IMR-90 (cell line): ENCODE results near the gene PLAAT4. TPM values are rescaled to one million over a fixed set of nuclear protein-coding genes. Genes with fewer than 3 reads are reported as not detected.

Experiments used
- ATAC-seq: fragments of 200-7000 bp; cut with Tn5 transposase; 2 replicates; pipeline ENCODE4 v1.9.1; 2020; ENCODE audit warnings: low read depth, mild to moderate bottlenecking, moderate library complexity
- BruUV-seq: library from RNA; stranded (reverse); fragments of 400-500 nt; replicated peaks from 2 replicates; lab custom pipeline; 2021; lab: Mats Ljungman, UMichigan
- CTCF ChIA-PET: fragments of 300-600 bp; formaldehyde crosslinking; extraction: SDS; loops from one replicate; lab custom pipeline; 2021; ENCODE audit warnings: antibody characterized with exemption; lab: Yijun Ruan, JAX
- POLR2A ChIA-PET: fragments of 300-600 bp; sonication (Branson Sonifier 250); formaldehyde crosslinking; loops from one replicate; lab custom pipeline; 2022; ENCODE audit warnings: antibody characterized with exemption; ENCODE audit not compliant: unreplicated experiment; lab: Charles Lee
- DNase-seq: peaks from one replicate; pipeline ENCODE4 v3.0.0; 2013
- H2AFZ ChIP-seq: replicated peaks from 2 replicates; pipeline ENCODE3; 2013; ENCODE audit warnings: low read length, mild to moderate bottlenecking; ENCODE audit not compliant: poor library complexity
- H2AK5ac ChIP-seq: 2 replicates; pipeline ENCODE4 v1.6.1; 2013; ENCODE audit warnings: low read depth, low read length, inconsistent platforms
- H2AK9ac ChIP-seq: replicated peaks from 2 replicates; pipeline ENCODE3; 2013; ENCODE audit warnings: mild to moderate bottlenecking, low read depth, low read length, moderate library complexity; ENCODE audit not compliant: poor library complexity
- H2BK120ac ChIP-seq: 2 replicates; pipeline ENCODE4 v1.6.1; 2013; ENCODE audit warnings: low read depth, low read length, inconsistent platforms
- H2BK15ac ChIP-seq: 3 replicates; pipeline ENCODE4 v1.6.1; 2013; ENCODE audit warnings: low read depth, low read length, inconsistent platforms
- H2BK20ac ChIP-seq: 2 replicates; pipeline ENCODE4 v1.6.1; 2013; ENCODE audit warnings: low read depth, mild to moderate bottlenecking, inconsistent platforms, low read length, moderate library complexity
- H2BK5ac ChIP-seq: 2 replicates; pipeline ENCODE4 v1.6.1; 2013; ENCODE audit warnings: mild to moderate bottlenecking, low read depth, low read length, inconsistent platforms; ENCODE audit not compliant: poor library complexity, severe bottlenecking
- H3K14ac ChIP-seq: replicated peaks from 2 replicates; pipeline ENCODE4 v1.6.1; 2013; ENCODE audit warnings: low read depth, low read length, inconsistent platforms
- H3K18ac ChIP-seq: 2 replicates; pipeline ENCODE4 v1.6.1; 2013; ENCODE audit warnings: low read depth, low read length, control low read depth
- H3K23ac ChIP-seq: 2 replicates; pipeline ENCODE4 v1.6.1; 2013; ENCODE audit warnings: low read depth, low read length, inconsistent platforms
- H3K27ac ChIP-seq: 2 replicates; pipeline ENCODE4 v1.5.1; 2013; ENCODE audit warnings: mild to moderate bottlenecking, control low read depth, low read length; ENCODE audit not compliant: insufficient read depth
- H3K27me3 ChIP-seq: 2 replicates; pipeline ENCODE4 v1.6.1; 2013; ENCODE audit warnings: low read length; ENCODE audit not compliant: control insufficient read depth, insufficient read depth
- H3K36me3 ChIP-seq: 2 replicates; pipeline ENCODE4 v1.6.1; 2013; ENCODE audit warnings: low read length, mixed read lengths; ENCODE audit not compliant: control insufficient read depth, insufficient read depth
- H3K4ac ChIP-seq: 2 replicates; pipeline ENCODE4 v1.6.1; 2013; ENCODE audit warnings: low read depth, low read length, inconsistent platforms
- H3K4me1 ChIP-seq: 2 replicates; pipeline ENCODE4 v1.6.1; 2013; ENCODE audit warnings: low read length, mixed read lengths; ENCODE audit not compliant: control insufficient read depth, insufficient read depth
- H3K4me2 ChIP-seq: 2 replicates; pipeline ENCODE4 v1.6.1; 2013; ENCODE audit warnings: low read depth, mild to moderate bottlenecking, control low read depth, low read length, moderate library complexity
- H3K4me3 ChIP-seq: 2 replicates; pipeline ENCODE4 v1.5.1; 2013; ENCODE audit warnings: low read depth, mild to moderate bottlenecking, control low read depth, low read length, moderate library complexity; ENCODE audit not compliant: insufficient read depth
- H3K56ac ChIP-seq: 2 replicates; pipeline ENCODE4 v1.6.1; 2013; ENCODE audit warnings: low read length, inconsistent platforms; ENCODE audit not compliant: insufficient read depth; ENCODE audit errors: extremely low read depth
- H3K79me1 ChIP-seq, 2 experiments: 2 replicates each; pipeline ENCODE4 v1.6.1; 2013; ENCODE audit warnings: low read length in 2 of 2, inconsistent platforms in 1 of 2, low read depth in 1 of 2
- H3K9ac ChIP-seq: 2 replicates; pipeline ENCODE4 v1.6.1; 2013; ENCODE audit warnings: low read depth, low read length, control low read depth
- H3K9me1 ChIP-seq: 2 replicates; pipeline ENCODE4 v1.6.1; 2013; ENCODE audit warnings: low read length, inconsistent platforms; ENCODE audit not compliant: insufficient read depth
- H3K9me3 ChIP-seq: 2 replicates; pipeline ENCODE4 v1.6.1; 2013; ENCODE audit warnings: low read length; ENCODE audit not compliant: control insufficient read depth, insufficient read depth
- H4K20me1 ChIP-seq: 2 replicates; pipeline ENCODE4 v1.6.1; 2013; ENCODE audit warnings: low read length, inconsistent platforms; ENCODE audit not compliant: insufficient read depth
- H4K5ac ChIP-seq: 2 replicates; pipeline ENCODE4 v1.6.1; 2013; ENCODE audit warnings: mild to moderate bottlenecking, low read depth, low read length, control low read depth
- H4K8ac ChIP-seq, 2 experiments: 2 replicates each; pipeline ENCODE4 v1.6.1; 2013; ENCODE audit warnings: low read depth in 2 of 2, low read length in 2 of 2, control low read depth in 1 of 2, inconsistent platforms in 1 of 2
- H4K91ac ChIP-seq: 2 replicates; pipeline ENCODE4 v1.6.1; 2013; ENCODE audit warnings: low read depth, low read length, inconsistent platforms; ENCODE audit not compliant: insufficient read depth
- BHLHE40 ChIP-seq: fragments of 150-350 bp; IDR thresholded peaks from 2 replicates; pipeline ENCODE4 v1.6.1; 2016; ENCODE audit warnings: mild to moderate bottlenecking, low read depth, low read length
- CEBPB ChIP-seq: IDR thresholded peaks from 2 replicates; pipeline ENCODE4 v1.6.1; 2012; ENCODE audit warnings: low read depth, low read length, improper control_type of control experiment
- CHD1 ChIP-seq: IDR thresholded peaks from 2 replicates; pipeline ENCODE4 v1.6.1; 2012; ENCODE audit warnings: low read depth, low read length, improper control_type of control experiment
- ELK1 ChIP-seq: fragments of 150-350 bp; IDR thresholded peaks from 2 replicates; pipeline ENCODE4 v1.6.1; 2016; ENCODE audit warnings: low read depth, mild to moderate bottlenecking, low read length, moderate library complexity, borderline replicate concordance
- FOS ChIP-seq: fragments of 150-350 bp; IDR thresholded peaks from 2 replicates; pipeline ENCODE4 v1.6.1; 2016; ENCODE audit warnings: low read depth, low read length
- MAFK ChIP-seq: IDR thresholded peaks from 2 replicates; pipeline ENCODE4 v1.6.1; 2012; ENCODE audit warnings: low read depth, low read length, improper control_type of control experiment
- MAZ ChIP-seq: IDR thresholded peaks from 2 replicates; pipeline ENCODE4 v1.6.1; 2012; ENCODE audit warnings: low read depth, mild to moderate bottlenecking, low read length, improper control_type of control experiment, moderate library complexity, borderline replicate concordance
- MXI1 ChIP-seq: IDR thresholded peaks from 2 replicates; pipeline ENCODE4 v1.6.1; 2012; ENCODE audit warnings: low read depth, mild to moderate bottlenecking, low read length, moderate library complexity, borderline replicate concordance
- NFE2L2 ChIP-seq: fragments of 150-350 bp; IDR thresholded peaks from 2 replicates; pipeline ENCODE4 v1.6.1; 2016; ENCODE audit warnings: low read depth, mild to moderate bottlenecking, low read length
- POLR2A ChIP-seq: IDR thresholded peaks from 2 replicates; pipeline ENCODE4 v1.6.1; 2012; ENCODE audit warnings: mild to moderate bottlenecking, low read depth, low read length
- RAD21 ChIP-seq: IDR thresholded peaks from 2 replicates; pipeline ENCODE4 v1.6.1; 2012; ENCODE audit warnings: low read length, improper control_type of control experiment
- RCOR1 ChIP-seq: IDR thresholded peaks from 2 replicates; pipeline ENCODE4 v1.6.1; 2012; ENCODE audit warnings: mild to moderate bottlenecking, low read length, improper control_type of control experiment; ENCODE audit not compliant: insufficient replicate concordance
- RFX5 ChIP-seq: IDR thresholded peaks from 2 replicates; pipeline ENCODE4 v1.8.0; 2012; ENCODE audit warnings: low read depth, mild to moderate bottlenecking, low read length, moderate library complexity
- SMC3 ChIP-seq: fragments of 150-350 bp; IDR thresholded peaks from 2 replicates; pipeline ENCODE4 v1.6.1; 2016; ENCODE audit warnings: low read depth, mild to moderate bottlenecking, antibody characterized with exemption, low read length, moderate library complexity
- WGBS, 2 experiments: methylation state at CpG; one replicate each; pipeline versions ENCODE4 v1.1.5 to v1.1.7; 2013; ENCODE audit warnings: missing lambda C conversion rate in 2 of 2; ENCODE audit not compliant: insufficient read length in 1 of 2; ENCODE audit errors: extremely low coverage in 2 of 2; 5-methylcytosine and 5-hydroxymethylcytosine counted together
- dilution Hi-C: fragments of 300-500 bp; cut with HindIII; formaldehyde crosslinking; loops from one replicate; pipeline ENCODE4 v1.14.3; 2018; ENCODE audit warnings: low sequenced_read_pairs; ENCODE audit not compliant: unreplicated experiment
- in situ Hi-C: fragments of 300-500 bp; cut with MboI; formaldehyde crosslinking; loops from 3 replicates; pipeline ENCODE4 v1.14.3; 2019; ENCODE audit warnings: low sequenced_read_pairs, inconsistent platforms, mixed read lengths
- intact Hi-C: fragments of 100-400 bp; cut with micrococcal nuclease; formaldehyde crosslinking; loops from 2 replicates; pipeline ENCODE4 v1.10.0; 2022
- polyA plus RNA-seq, 3 experiments: library from polyadenylated mRNA; depleted of rRNA; stranded (reverse); fragments of >200 nt; gene quantifications; 2 replicates each; pipeline ENCODE4 v1.2.3, GENCODE V29; 2012; ENCODE audit warnings: low replicate concordance in 1 of 3
- total RNA-seq: library from RNA; depleted of rRNA; stranded (reverse); fragments of >200 nt; gene quantifications from 2 replicates; pipeline ENCODE4 v1.2.3, GENCODE V29; 2012
- TF ChIP-seq, protein P1 (sequence below): fragments of 150-350 bp; IDR thresholded peaks from 2 replicates; pipeline ENCODE4 v1.6.1; 2017; ENCODE audit warnings: mild to moderate bottlenecking, antibody characterized with exemption, low read length, low read depth
- TF ChIP-seq, protein P2 (sequence below): conservative IDR thresholded peaks from 2 replicates; pipeline ENCODE4 v1.5.1; 2012; ENCODE audit warnings: mild to moderate bottlenecking, low read depth, low read length, improper control_type of control experiment

Gene PLAAT4
- total and polyA plus RNA-seq, 2 of the 4 experiments (the other 2 are of a cell fraction), result 0.17 to 0.18 TPM

GRCh38 chr11:63558459-63559157 lies 22.0 kb downstream of the PLAAT4 start:
- in situ Hi-C loops, result no loop called here
- POLR2A ChIA-PET, result no interaction called here
- no CpG with 5 or more reads among the region's 7 CpGs for WGBS, 2 experiments

More at GRCh38 chr11:63558459-63559157, 22.0 kb downstream of the PLAAT4 start:
- H4K91ac ChIP-seq, result no peak overlapping the region
- H3K27ac ChIP-seq, result no peak overlapping the region
- no peaks in the 10 kb centered on the region for H3K9me3 ChIP-seq
- CTCF ChIA-PET, result no interaction called here
- no peaks in the 10 kb centered on the region for H3K4me1 ChIP-seq
- H3K23ac ChIP-seq, result no peak overlapping the region
- no peak overlapping the region for H3K4me3 ChIP-seq
- H2AK9ac ChIP-seq, result no peak overlapping the region
- H3K36me3 ChIP-seq, result no peaks in the 10 kb centered on the region
- H2BK5ac ChIP-seq, result no peak overlapping the region
- no peak overlapping the region for H4K8ac ChIP-seq
- no peak overlapping the region for H3K4ac ChIP-seq
- no peaks in the 10 kb centered on the region for H3K79me1 ChIP-seq
- no peak overlapping the region for H3K56ac ChIP-seq
- DNase-seq (no peak), ATAC-seq (no peak)
- H3K9me1 ChIP-seq, result no peaks in the 10 kb centered on the region
- intact Hi-C loops (no loop called here), dilution Hi-C loops (no loop called here)
- no peak overlapping the region for H2BK120ac ChIP-seq
- H3K18ac ChIP-seq, result no peak overlapping the region
- no peak overlapping the region for H4K5ac ChIP-seq
- TF ChIP-seq NFE2L2 (no peak), POLR2A (no peak), MXI1 (no peak), FOS (no peak), CEBPB (no peak), BHLHE40 (no peak), ELK1 (no peak), MAZ (no peak), MAFK (no peak), SMC3 (no peak), RCOR1 (no peak), CHD1 (no peak), RFX5 (no peak), RAD21 (no peak)
- TF ChIP-seq, protein P1, sequence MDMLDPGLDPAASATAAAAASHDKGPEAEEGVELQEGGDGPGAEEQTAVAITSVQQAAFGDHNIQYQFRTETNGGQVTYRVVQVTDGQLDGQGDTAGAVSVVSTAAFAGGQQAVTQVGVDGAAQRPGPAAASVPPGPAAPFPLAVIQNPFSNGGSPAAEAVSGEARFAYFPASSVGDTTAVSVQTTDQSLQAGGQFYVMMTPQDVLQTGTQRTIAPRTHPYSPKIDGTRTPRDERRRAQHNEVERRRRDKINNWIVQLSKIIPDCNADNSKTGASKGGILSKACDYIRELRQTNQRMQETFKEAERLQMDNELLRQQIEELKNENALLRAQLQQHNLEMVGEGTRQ, result no peak
- TF ChIP-seq, protein P2, sequence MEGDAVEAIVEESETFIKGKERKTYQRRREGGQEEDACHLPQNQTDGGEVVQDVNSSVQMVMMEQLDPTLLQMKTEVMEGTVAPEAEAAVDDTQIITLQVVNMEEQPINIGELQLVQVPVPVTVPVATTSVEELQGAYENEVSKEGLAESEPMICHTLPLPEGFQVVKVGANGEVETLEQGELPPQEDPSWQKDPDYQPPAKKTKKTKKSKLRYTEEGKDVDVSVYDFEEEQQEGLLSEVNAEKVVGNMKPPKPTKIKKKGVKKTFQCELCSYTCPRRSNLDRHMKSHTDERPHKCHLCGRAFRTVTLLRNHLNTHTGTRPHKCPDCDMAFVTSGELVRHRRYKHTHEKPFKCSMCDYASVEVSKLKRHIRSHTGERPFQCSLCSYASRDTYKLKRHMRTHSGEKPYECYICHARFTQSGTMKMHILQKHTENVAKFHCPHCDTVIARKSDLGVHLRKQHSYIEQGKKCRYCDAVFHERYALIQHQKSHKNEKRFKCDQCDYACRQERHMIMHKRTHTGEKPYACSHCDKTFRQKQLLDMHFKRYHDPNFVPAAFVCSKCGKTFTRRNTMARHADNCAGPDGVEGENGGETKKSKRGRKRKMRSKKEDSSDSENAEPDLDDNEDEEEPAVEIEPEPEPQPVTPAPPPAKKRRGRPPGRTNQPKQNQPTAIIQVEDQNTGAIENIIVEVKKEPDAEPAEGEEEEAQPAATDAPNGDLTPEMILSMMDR, result no peak
- H3K4me2 ChIP-seq, result no peak overlapping the region
- BruUV-seq, result no TSS peak
- H2BK20ac ChIP-seq, result no peak overlapping the region
- no peak overlapping the region for H2BK15ac ChIP-seq
- no peak overlapping the region for H3K9ac ChIP-seq
- no peak overlapping the region for H2AK5ac ChIP-seq
- H3K27me3 ChIP-seq, result peaks cover 48% of the 10 kb centered on the region
- H4K20me1 ChIP-seq, result no peaks in the 10 kb centered on the region
- no peak overlapping the region for H2AFZ ChIP-seq
- no peak overlapping the region for H3K14ac ChIP-seq
